ENCODE results near the gene NUP210L. TPM values are rescaled to one million over a fixed set of nuclear protein-coding genes. Genes with fewer than 3 reads are reported as not detected.

The NUP210L gene
- total and polyA plus RNA-seq, 2 of the 13 experiments (the other 11 are each of a cell fraction or from before 2014, with no cell fraction given), result not detected

GRCh38 chr1:153946622-153947241 is 208.1 kb downstream of the NUP210L start, which contains the start of gene DENND4B:
DENND4B (minus strand) TSS chr1:153946718; CDS start chr1:153944374, 2,344 bp downstream.
- in situ Hi-C loops (cut with HindIII; ENCODE audit: extremely low pct_ligation_motif_present, low pct_unique_long_range_greater_than_20kb), result loop anchor here (10.0 kb wide), 1 partner anchor 122 kb away; no protein-coding TSS in a partner anchor
- 27% methylated on average over 9 of the region's 28 CpGs for WGBS (ENCODE audit: low lambda C conversion rate)
- Histone ChIP-seq H3K79me2 (ENCODE audit: insufficient read depth, low read length) (peaks cover 11% of the 10 kb centered on the region), H2AFZ (ENCODE audit: low read length) (no peak within 1 kb of the TSS), H3K36me3 (replicated peaks in 1 of 2; ENCODE audit: control insufficient read depth in 1 of 2, insufficient read depth in 2 of 2, low read length in 2 of 2) (peaks cover 14 to 51% of the 10 kb centered on the region in 2 experiments), H3K27me3 (ENCODE audit: control insufficient read depth in 1 of 2, insufficient read depth in 2 of 2, low read length in 2 of 2) (no peaks in the 10 kb centered on the region), H3K9me3 (ENCODE audit: low read length) (no peaks in the 10 kb centered on the region), H3K4me1 (ENCODE audit: insufficient read depth, low read length) (peaks cover 40% of the 10 kb centered on the region), H3K4me2 (ENCODE audit: low read depth, low read length) (peak within 1 kb of the TSS; percentile 87), H3K27ac (ENCODE audit: extremely low read length, insufficient read depth, low read length) (peak within 1 kb of the TSS; percentile 71), H3K4me3 (replicated peaks in 1 of 3; ENCODE audit: insufficient read depth in 1 of 3, low read depth in 2 of 3, low read length in 3 of 3) (peak within 1 kb of the TSS; percentile 71 to 98 (median 81)), H3K9ac (ENCODE audit: insufficient read depth, low read depth, low read length) (peak within 1 kb of the TSS; percentile 82), H4K20me1 (ENCODE audit: insufficient read depth, low read length) (no peaks in the 10 kb centered on the region)
- CTCF ChIA-PET (ENCODE audit: low intra/inter-chr PET ratio, low total read pairs), result interaction anchor here (0.5 to 2.2 kb wide), 3 partner anchors 40 to 150 kb away, joined by 3 to 7 read pairs (median 3); partner anchors contain the start of gene RAB13
- POLR2A ChIA-PET, result interaction anchor here (0.8 to 5.3 kb wide), 15 partner anchors 9 to 165 kb away, joined by 3 to 43 read pairs (median 8); partner anchors contain the start of genes CREB3L4, CRTC2, GATAD2B and JTB
- DNase-seq (ENCODE audit: low spot score), result peak; percentile 75
- BruUV-seq (replicated peaks), result no TSS peak
- intact Hi-C loops (cut with micrococcal nuclease; ENCODE audit: unreplicated experiment), result loop anchor here (1.0 to 5.0 kb wide), 3 partner anchors 40 to 326 kb away; partner anchors contain the start of genes HAX1 and RAB13
- no peak for FAIRE-seq
- peak; percentile 93 for ATAC-seq
- peak; percentile 34; the same call in 1 of the 2 replicates for TF ChIP-seq TARDBP (CRISPR knock-in tag; IDR thresholded peaks at IDR 0.05)
- TF ChIP-seq ZNF503 (CRISPR knock-in tag; IDR thresholded peaks at IDR 0.05), result peak; percentile 42; the same call in 1 of the 2 replicates
- TF ChIP-seq ZNF724P (CRISPR knock-in tag; IDR thresholded peaks at IDR 0.05; ENCODE audit: borderline replicate concordance), result 0 out of 2 replicates have a peak, but pooled peaks have one; percentile 68
- no peak for TF ChIP-seq MEIS1 (CRISPR knock-in tag; IDR thresholded peaks at IDR 0.05; ENCODE audit: borderline replicate concordance)
- peak; percentile 69; the same call in 1 of the 2 replicates for TF ChIP-seq ZNF772 (CRISPR knock-in tag; IDR thresholded peaks at IDR 0.05)
- peak; percentile 80 for TF ChIP-seq MED1 (CRISPR knock-in tag; IDR thresholded peaks at IDR 0.05)
- no peak for TF ChIP-seq ASH2L (IDR thresholded peaks at IDR 0.05; ENCODE audit: insufficient read length, low read depth, low read length)
- TF ChIP-seq ZNF780A (CRISPR knock-in tag; IDR thresholded peaks at IDR 0.05), result no peak; the same call in 1 of the 2 replicates
- no peak for TF ChIP-seq ZNF253 (CRISPR knock-in tag; IDR thresholded peaks at IDR 0.05; ENCODE audit: borderline replicate concordance)
- no peak for TF ChIP-seq ZNF781 (CRISPR knock-in tag; IDR thresholded peaks at IDR 0.05; ENCODE audit: borderline replicate concordance, not compliant biosample characterization)
- peak; percentile 33; the same call in 1 of the 2 replicates for TF ChIP-seq ZFY (CRISPR knock-in tag; IDR thresholded peaks at IDR 0.05)
- TF ChIP-seq IRF2 (CRISPR knock-in tag; IDR thresholded peaks at IDR 0.05), result peak; percentile 75; the same call in 1 of the 2 replicates
- peak; percentile 65; the same call in 1 of the 2 replicates for TF ChIP-seq GMEB1 (CRISPR knock-in tag; IDR thresholded peaks at IDR 0.05; ENCODE audit: borderline replicate concordance)
- peak; percentile 62; the same call in 1 of the 2 replicates for TF ChIP-seq ZBTB7B (CRISPR knock-in tag; IDR thresholded peaks at IDR 0.05)
- peak; percentile 75 for TF ChIP-seq ZNF639 (CRISPR knock-in tag; conservative IDR thresholded peaks at IDR 0.05)
- 0 out of 2 replicates have a peak, but pooled peaks have one; percentile 23 for TF ChIP-seq DNMT1 (CRISPR knock-in tag; IDR thresholded peaks at IDR 0.05)
- peak; percentile 58 for TF ChIP-seq TEAD3 (CRISPR knock-in tag; optimal IDR thresholded peaks at IDR 0.05; ENCODE audit: borderline replicate concordance)
- TF ChIP-seq MTF1 (CRISPR knock-in tag; IDR thresholded peaks at IDR 0.05), result no peak
- TF ChIP-seq ZFAT (CRISPR knock-in tag; conservative IDR thresholded peaks at IDR 0.05), result no peak

All from HepG2 (cell line).